IPS-18a (cell line): ENCODE measurements around the gene SST.
"Not testable (repeated sequence)": the region's sequence is repeated elsewhere in the genome, so short reads cannot be mapped to it uniquely, and the experiment has no call there.

ENCODE experiments used
- H3K27ac ChIP-seq: one replicate; pipeline ENCODE4 v1.5.1; 2013; ENCODE audit warnings: low read length
- H3K27me3 ChIP-seq: one replicate; pipeline ENCODE4 v1.6.1; 2013; ENCODE audit warnings: mild to moderate bottlenecking, low read length; ENCODE audit not compliant: control insufficient read depth, insufficient read depth
- H3K36me3 ChIP-seq: one replicate; pipeline ENCODE4 v1.6.1; 2013; ENCODE audit warnings: low read depth, low read length; ENCODE audit not compliant: control insufficient read depth
- H3K4me1 ChIP-seq: one replicate; pipeline ENCODE4 v1.6.1; 2013; ENCODE audit warnings: low read depth, low read length; ENCODE audit not compliant: control insufficient read depth
- H3K4me3 ChIP-seq: one replicate; pipeline ENCODE4 v1.5.1; 2013; ENCODE audit warnings: low read length
- H3K9ac ChIP-seq: one replicate; pipeline ENCODE4 v1.6.1; 2013; ENCODE audit warnings: mild to moderate bottlenecking, low read length, moderate library complexity
- H3K9me3 ChIP-seq: one replicate; pipeline ENCODE4 v1.6.1; 2013; ENCODE audit warnings: low read depth, low read length; ENCODE audit not compliant: control insufficient read depth

Gene SST

DNA sequence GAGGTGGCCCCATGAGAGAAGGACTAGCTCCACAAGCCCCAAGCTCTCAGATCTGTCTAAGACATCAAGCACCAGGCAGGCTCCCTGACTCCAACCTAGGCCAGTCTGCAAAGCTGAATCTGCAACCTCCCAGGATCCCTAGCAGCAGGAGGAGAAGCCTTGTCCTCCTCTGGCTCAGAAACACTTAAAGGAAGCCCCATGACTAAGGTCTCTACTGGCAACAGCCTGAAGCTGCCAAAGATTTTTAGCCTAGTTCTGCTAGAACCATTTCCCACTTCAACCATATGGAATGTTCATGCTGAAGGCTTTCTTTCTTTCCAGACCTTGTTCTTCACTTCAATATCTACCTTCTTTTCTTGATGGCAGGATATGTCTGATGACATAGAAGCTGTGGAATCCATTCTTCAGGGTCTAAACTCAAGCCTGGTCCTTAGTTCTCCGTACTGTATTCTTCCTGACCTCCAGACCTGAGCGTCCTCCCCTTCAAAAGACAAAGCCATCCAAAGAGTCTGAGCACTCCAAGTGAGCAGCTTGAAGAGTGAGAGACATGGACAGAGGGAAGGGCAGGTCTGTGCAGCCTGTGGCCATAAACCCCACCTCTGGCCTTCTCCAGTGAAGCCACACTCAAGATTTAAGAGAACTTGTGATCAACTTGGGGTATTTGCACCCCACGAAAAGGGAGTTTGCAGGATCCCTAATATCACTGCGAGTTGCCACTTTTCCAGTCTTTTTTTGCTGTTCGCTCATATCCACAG, 23.1 kb downstream of the SST start:
- Histone ChIP-seq H3K4me1 (no peaks in the 10 kb centered on the region), H3K27me3 (no peaks in the 10 kb centered on the region), H3K36me3 (no peaks in the 10 kb centered on the region), H3K9ac (no peak overlapping the region), H3K9me3 (no peaks in the 10 kb centered on the region), H3K4me3 (no peak overlapping the region), H3K27ac (no peak overlapping the region)

DNA sequence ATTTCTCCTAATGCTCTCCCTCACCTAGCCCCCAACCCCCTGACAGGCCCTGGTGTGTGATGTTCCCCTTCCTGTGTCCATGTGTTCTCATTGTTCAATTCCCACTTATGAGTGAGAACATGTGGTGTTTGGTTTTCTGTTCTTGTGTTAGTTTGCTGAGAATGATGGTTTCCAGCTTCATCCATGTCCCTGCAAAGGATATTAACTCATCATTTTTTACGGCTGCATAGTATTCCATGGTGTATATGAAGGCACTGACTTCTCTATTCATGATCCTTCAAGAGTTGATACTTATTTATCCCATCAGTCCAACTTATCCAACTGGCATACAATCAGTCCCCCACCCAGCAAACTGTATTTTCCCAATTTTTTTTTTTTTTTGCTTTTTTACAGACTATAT, 24.8 kb downstream of the SST start:
- H3K9me3 ChIP-seq, H3K27me3 ChIP-seq, H3K4me3 ChIP-seq, H3K27ac ChIP-seq, H3K36me3 ChIP-seq, H3K9ac ChIP-seq, H3K4me1 ChIP-seq: not testable (repeated sequence)

DNA sequence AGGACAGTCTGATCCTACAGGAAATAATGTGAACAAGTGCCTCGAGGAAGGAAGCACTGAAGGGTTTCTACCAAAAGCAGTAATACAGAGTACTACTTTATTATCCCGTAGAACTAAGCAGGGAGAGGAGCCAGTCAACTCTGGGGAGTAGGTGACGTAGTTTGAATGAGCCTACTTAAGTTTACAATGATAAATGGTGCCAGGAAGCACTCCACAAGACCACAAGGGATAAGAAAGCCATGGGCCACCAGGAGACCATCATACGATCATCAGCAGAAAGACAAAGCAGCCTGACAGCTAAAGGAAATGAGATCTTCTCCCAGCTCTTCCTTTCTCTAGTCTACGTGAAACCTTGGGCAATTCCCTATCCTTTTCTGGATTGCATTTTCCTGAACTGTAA, 27.3 kb downstream of the SST start:
- Histone ChIP-seq H3K27ac (no peak overlapping the region), H3K4me1 (no peaks in the 10 kb centered on the region), H3K4me3 (no peak overlapping the region), H3K9ac (no peak overlapping the region), H3K27me3 (no peaks in the 10 kb centered on the region), H3K9me3 (no peaks in the 10 kb centered on the region), H3K36me3 (no peaks in the 10 kb centered on the region)

DNA sequence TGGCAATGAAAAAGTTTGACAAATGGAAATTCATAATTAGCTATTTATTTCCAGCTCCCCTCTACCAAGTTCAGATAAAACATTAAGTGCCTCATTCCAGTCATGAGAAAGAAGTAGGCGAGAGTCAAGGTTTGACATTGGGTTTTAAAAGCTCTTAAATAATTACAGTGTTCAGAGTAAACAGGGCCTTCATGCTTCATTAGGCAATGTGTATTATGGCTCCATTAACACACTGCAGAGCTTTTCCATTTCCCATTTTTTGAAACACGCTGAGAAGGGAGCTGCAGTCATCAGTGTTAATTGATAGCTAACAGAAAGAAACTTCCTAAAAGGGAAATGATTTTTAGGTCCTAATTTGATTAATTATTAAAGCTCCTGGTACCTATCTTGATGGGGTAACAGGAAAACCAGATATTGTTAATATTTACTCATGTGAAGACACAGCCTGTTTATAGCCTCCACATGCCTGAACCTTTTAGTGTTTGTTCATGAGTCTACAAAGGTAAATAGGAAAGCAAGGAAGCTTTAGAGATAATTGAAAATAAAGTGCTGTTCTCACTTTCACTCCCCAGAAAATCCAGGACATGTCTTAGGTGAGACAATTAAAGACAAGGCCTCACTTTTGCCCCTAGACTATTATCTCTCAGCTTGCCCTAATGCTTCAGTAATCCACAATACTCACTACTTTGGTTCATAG, 28.7 kb downstream of the SST start:
- H3K4me1 ChIP-seq: no peaks in the 10 kb centered on the region
- no peaks in the 10 kb centered on the region for H3K9me3 ChIP-seq
- no peak overlapping the region for H3K4me3 ChIP-seq
- no peaks in the 10 kb centered on the region for H3K27me3 ChIP-seq
- no peaks in the 10 kb centered on the region for H3K36me3 ChIP-seq
- H3K9ac ChIP-seq: no peak overlapping the region
- H3K27ac ChIP-seq: no peak overlapping the region

DNA sequence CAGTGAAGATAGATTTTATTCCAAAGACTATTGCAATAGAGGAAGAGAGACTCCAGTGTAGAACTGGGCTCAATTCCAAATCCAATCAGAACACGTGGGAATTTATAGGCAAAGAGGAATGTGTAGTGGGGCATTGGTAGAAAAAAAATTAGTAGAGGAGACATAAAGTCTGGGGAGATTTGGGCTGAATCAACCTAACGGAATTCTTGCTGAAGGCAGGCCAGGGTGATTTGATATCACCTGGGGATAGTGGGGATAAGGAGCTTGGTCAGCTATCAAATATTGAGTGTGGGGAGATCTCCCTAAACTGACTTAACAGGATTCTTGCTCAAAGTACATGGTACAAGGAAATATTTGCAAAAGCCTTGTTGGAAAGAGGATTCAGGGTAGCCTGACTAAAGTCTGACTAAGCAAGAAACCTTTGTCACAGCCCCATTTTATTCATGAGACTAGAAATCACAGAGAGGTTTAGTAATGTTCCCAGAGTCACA, 29.6 kb downstream of the SST start:
- H3K9ac ChIP-seq: no peak overlapping the region
- no peaks in the 10 kb centered on the region for H3K9me3 ChIP-seq
- H3K27ac ChIP-seq: no peak overlapping the region

DNA sequence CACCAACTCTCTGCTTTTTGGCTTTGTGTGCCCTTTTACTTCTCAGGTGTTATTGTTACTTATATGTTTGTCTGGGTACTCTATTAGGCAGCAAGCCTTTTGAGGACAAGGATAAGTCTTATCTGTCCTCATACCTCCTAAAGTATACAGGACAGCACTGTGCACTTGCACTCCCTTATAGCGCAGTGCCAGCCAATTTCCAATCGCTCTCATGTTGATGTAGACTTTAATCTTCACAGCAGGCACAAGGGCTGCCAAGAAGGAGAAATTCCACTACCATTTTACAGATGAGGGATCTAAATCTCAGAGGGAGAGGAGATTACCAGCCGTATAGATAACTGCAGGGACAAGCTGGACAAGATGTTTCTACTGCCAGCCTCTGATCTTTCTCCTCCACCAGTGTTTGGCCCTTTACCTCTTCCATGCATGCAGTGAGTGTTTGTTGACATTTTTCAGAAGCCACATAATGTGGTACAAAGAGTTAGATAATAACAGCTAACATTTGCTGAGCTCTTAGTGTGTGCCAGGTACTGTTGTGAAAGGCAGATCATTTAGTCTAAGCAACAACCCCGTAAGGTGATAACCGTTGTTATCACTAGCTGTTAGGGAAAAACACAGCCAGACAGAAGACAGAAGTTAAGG, 30.1 kb downstream of the SST start:
- H3K36me3 ChIP-seq: no peaks in the 10 kb centered on the region
- H3K27me3 ChIP-seq: no peaks in the 10 kb centered on the region
- H3K27ac ChIP-seq: no peak overlapping the region
- no peak overlapping the region for H3K4me3 ChIP-seq
- H3K9ac ChIP-seq: no peak overlapping the region
- no peaks in the 10 kb centered on the region for H3K4me1 ChIP-seq
- H3K9me3 ChIP-seq: no peaks in the 10 kb centered on the region

More for the DNA sequence above, 29.6 kb downstream of the SST start:
- no peaks in the 10 kb centered on the region for H3K36me3 ChIP-seq
- no peaks in the 10 kb centered on the region for H3K4me1 ChIP-seq
- H3K27me3 ChIP-seq: no peaks in the 10 kb centered on the region
- no peak overlapping the region for H3K4me3 ChIP-seq

DNA sequence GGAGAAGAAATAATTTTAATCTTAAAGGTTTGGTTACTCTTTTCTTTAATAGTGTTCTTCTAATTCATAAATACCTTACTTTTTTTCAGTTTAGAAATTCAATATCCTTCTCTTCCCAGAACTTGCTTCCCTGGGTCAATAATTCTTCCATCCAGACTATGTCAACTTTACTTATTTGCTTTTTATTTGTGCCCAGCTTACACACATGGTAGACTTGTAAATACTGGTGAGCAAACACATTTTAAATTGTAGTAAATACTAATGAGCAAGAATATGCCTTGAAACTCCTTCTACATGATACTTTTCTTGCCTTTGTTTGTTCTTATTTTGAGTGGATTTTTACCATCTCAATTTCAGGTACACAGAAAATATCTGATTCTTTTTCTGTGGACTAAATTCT, 33.7 kb downstream of the SST start:
- H3K9me3 ChIP-seq: no peaks in the 10 kb centered on the region
- no peak overlapping the region for H3K4me3 ChIP-seq
- H3K27ac ChIP-seq: no peak overlapping the region
- no peak overlapping the region for H3K9ac ChIP-seq
- H3K27me3 ChIP-seq: no peaks in the 10 kb centered on the region
- no peaks in the 10 kb centered on the region for H3K4me1 ChIP-seq
- no peaks in the 10 kb centered on the region for H3K36me3 ChIP-seq

DNA sequence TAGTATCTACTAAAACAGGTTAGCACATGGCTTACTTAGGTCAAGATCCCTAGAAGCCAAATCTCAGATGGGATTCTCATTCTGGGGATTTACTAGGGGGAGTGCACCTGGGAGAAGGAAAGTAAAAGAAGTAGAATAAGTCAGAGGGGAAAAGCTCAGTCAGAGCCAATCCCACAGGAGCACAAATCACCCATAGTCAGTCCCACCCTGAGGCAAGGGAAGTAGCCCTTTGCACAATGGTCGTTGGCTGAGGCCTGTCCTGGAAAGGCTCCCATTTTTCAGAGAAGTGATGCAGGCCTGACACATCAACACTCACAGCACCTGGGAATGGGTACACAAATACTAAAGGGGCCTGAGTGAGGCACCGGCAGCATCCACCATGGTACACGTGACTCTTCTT, 39.8 kb downstream of the SST start:
- Histone ChIP-seq H3K9ac (no peak overlapping the region), H3K4me1 (peaks cover 10% of the 10 kb centered on the region), H3K36me3 (no peaks in the 10 kb centered on the region), H3K4me3 (no peak overlapping the region), H3K9me3 (no peaks in the 10 kb centered on the region), H3K27ac (no peak overlapping the region), H3K27me3 (peaks cover 11% of the 10 kb centered on the region)

DNA sequence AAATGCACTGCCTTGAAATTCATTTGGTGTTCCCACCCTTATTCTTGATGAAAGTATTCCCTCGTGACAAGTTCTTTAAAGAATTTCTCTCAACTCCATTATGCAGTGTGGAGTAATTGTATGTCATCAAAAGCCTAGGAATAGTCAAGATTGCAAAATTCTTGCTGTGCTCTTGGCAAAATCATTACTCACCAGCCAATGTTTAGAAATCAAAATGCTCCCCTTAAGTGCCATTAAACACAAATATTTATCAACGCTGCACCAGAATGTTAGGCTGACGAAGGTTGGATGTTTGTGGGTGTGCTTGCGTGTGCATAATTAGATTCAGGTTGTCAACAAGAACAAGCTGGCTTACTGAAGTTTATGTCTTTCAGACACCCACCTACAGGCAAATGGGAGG, 40.5 kb downstream of the SST start:
- no peak overlapping the region for H3K9ac ChIP-seq
- no peak overlapping the region for H3K4me3 ChIP-seq
- H3K4me1 ChIP-seq: peaks cover 10% of the 10 kb centered on the region
- H3K9me3 ChIP-seq: no peaks in the 10 kb centered on the region
- H3K36me3 ChIP-seq: no peaks in the 10 kb centered on the region
- peaks cover 17% of the 10 kb centered on the region for H3K27me3 ChIP-seq
- H3K27ac ChIP-seq: no peak overlapping the region

DNA sequence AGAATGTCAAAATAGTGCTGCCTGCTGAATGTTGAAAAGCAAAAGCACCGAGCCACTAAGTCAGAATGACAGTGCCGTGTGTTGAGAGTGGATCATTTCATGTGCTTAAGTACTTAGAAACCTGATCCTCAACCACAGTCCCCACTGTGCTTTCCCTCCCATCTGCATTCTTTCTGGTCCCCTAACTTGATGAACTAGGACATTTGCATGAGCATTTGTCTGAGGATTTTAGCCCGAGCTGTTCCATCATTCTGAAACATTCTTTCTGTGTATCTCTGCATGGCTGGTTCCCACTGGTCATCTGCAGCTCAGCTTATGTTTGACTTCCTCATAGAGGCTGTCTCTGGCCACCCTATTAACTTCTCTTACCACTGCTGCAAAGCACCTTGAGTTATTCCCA, 42.0 kb downstream of the SST start:
- Histone ChIP-seq H3K9ac (no peak overlapping the region), H3K27me3 (peaks cover 33% of the 10 kb centered on the region)

DNA sequence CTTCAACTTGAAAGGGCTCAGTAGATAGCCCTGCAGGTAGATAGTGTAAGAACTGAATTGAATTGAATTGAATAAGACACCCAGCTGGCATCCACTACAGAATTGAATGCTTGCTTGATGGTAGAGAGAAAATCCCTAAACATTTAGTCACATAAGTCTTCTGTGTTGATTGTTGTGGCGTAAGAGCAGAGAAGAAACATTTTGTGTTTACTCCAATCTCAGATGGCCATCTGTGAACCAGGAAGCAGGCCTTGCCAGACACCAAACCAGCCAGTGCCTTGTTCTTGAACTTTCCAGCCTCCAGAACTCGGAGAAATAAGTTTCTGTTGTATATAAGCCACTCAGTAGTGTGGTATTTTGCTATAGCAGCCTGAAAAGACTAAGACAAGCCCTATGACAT, 43.6 kb downstream of the SST start:
- no peak overlapping the region for H3K9ac ChIP-seq
- H3K9me3 ChIP-seq: no peaks in the 10 kb centered on the region
- no peak overlapping the region for H3K27ac ChIP-seq
- no peaks in the 10 kb centered on the region for H3K36me3 ChIP-seq
- H3K27me3 ChIP-seq: peaks cover 49% of the 10 kb centered on the region
- no peak overlapping the region for H3K4me3 ChIP-seq
- peaks cover 10% of the 10 kb centered on the region for H3K4me1 ChIP-seq

More for the DNA sequence above, 42.0 kb downstream of the SST start:
- no peak overlapping the region for H3K27ac ChIP-seq
- H3K4me3 ChIP-seq: no peak overlapping the region
- H3K4me1 ChIP-seq: peaks cover 10% of the 10 kb centered on the region
- H3K9me3 ChIP-seq: no peaks in the 10 kb centered on the region
- H3K36me3 ChIP-seq: no peaks in the 10 kb centered on the region
